GM18499 (cell line): ENCODE measurements around the gene GPR161.

Experiments used
- ATAC-seq: cut with Tn5 transposase; IDR thresholded peaks from one replicate; pipeline ENCODE4 v1.9.1; 2021; ENCODE audit warnings: moderate number of reproducible peaks; ENCODE audit not compliant: insufficient read depth, unreplicated experiment

The GPR161 gene

DNA sequence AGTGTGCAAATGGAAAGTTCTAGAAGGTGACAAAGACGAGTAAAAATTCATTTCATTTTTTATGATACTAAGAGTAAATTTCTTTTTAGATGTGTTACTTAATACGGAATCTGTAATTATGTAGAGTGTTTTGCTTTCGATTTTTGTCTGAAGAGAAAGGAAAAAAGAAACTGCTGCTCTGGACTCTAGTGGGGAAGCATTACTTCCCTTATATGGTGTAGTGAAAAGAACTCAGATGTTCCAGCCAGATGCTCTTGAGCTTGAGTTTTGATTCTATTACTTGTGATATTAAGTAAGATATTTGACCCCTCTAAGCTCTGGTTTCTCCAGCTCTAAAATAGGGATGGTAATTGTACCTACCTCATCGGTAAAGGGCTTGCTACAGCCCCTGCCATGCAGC lies 12.2 kb upstream of the GPR161 start:
- ATAC-seq: peak; percentile 63

DNA sequence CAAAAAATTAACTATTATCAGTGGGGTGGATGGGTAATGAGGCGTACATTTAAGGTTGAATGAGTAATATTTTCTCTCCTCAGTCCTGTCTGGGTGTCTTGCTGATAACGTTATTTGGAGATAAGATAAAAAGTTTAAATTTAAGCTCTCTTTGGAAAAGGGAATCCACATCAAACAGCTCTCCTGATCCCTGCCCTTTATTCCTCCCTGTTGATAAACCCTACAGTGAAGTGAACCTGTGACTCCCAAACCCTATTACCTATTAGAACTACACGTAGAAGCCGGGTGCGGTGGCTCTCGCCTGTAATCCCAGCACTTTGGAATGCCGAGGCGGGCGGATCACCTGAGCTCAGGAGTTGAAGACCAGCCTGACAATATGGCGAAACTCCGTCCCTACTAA lies 9.9 kb upstream of the GPR161 start:
- ATAC-seq: no peak

DNA sequence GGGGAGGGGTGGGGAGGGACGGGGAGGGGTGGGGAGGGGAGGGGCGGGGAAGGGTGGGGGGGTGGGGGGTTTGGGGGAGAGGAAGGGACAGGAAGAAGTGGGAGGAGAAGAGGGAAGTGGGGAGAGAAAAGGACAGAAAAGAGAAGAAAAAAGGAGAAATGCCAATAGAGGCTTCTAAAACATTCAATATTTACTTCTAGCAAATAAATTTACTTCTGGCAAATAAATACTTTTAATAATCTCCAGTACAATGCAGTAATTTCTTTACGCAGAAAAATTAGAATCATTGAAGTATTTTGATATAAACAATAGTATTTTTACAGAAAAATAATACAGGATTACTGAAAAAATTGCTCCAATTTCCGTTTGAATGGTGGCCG lies 9.4 kb upstream of the GPR161 start:
- no peak for ATAC-seq

DNA sequence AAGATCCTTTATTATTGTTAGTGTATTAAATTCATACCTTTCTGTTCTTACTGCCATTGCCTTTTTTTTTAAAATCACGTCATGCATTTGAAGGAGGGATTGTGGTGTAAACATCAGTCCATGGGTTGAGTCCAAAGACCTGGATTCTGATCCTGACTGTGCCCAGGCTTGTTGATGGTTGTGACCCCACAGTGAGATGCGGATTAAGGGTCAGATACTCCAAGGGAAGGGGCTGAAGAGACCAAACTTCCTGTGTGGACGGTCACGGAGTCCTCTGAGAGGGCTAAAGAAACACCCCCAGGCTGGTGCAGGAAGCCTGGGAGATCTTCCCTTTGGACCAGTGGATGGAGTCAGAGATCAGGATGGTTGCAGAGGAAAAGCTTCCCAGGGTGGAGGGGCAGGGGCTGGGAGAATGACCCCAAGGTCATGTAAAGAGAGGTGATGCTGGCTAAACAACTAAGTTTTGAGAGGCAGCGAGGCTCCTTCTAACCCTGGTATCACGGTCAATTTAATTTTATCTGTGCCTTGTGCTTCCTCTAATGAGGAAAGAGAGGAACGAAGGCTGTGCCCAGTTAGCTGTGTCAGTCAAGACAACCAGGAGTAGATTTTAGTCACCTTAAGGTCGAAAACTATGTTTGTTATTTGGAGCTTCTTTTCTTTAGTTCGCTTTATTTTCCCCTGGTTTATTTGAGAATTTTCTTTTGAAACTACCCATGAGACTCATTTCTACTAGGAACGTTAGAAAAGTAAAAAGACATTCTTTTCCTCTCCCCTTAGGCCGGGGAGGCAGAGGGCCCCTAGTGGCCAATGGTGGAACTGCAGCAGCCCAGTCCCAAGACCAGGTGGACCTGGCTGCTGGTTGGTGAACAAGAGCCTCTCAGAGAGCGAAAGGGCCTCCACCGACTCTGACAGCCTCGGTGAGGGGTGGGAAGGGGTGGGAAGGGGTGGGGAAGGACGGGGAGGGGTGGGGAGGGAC lies 8.7 kb upstream of the GPR161 start:
- peak; percentile 69 for ATAC-seq

DNA sequence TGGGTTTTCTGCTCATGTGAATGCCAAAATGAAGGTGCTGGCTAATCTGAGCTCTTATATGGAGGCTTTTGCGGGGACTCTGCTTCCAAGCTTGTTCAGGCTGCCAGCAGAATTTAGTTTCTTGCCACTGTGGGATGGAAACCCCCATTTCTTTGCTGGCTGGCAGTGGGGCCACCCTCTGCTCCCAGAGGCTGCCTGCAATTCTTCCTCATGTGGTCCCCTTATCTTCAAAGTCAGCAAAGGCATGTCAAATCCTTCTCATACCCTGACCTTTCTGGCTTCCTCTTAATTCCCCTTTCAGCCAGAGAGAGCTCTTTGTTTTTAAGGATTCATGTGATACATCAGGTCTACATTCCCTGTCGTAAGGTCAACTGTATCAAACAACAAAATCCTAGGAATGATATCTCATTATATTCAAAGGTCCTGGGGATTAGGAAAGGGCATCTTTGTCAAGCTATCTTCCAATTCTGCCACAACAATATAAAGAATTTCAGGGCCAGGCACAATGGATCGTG lies 5.2 kb upstream of the GPR161 start:
- ATAC-seq: no peak

DNA sequence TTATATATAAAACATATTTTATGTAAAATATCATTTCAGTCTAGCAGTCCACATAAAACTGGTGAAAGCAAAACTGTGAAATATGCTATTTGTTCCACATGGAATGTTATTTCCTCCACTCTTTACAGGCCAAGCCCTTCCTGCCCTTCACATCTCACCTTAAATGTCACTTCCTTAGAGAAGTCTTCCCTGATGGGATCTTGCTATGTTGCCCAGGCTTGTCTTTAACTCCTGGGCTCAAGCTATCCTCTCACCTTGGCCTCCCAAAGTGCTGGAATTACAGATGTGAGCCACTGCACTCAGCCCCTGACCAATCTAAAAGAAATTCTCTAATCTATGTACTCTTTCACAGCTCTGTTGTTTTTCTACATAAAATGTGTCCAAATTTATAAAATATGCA lies 2.3 kb upstream of the GPR161 start:
- no peak for ATAC-seq

DNA sequence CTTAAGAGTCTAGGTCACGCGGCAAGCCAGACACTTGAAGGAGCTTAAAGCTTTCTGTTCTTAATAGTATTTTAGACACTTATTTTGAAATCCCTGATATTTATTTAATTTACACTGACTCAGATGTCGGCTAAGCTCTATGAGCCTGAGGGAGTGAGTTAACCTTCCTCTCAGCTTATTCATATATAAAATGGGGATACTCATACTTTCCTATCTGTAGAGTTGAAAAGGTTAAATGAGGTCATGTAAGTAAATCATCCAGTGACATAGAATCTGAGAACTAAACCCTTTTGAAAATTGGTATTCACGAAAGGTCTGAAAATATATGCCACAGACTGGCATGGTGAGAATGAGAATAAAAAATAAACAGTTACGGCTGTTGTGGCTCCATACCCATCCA lies 1.4 kb upstream of the GPR161 start:
- no peak for ATAC-seq

DNA sequence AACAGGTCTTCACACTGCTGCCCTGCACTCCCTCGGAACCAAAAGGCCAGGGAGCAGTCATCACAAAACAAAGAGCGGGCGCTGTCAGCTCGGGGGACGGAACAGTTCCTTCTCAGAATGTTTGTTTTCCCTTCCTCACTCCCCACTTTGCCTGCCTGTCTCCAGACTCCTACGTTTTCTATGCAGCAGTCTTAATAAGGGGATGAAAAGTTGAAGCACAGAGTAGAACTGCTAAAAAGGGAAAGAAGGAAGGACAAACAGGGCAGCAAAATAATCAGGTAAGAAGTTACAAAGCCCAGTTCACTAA lies 738 bp upstream of the GPR161 start:
- ATAC-seq: no peak

DNA sequence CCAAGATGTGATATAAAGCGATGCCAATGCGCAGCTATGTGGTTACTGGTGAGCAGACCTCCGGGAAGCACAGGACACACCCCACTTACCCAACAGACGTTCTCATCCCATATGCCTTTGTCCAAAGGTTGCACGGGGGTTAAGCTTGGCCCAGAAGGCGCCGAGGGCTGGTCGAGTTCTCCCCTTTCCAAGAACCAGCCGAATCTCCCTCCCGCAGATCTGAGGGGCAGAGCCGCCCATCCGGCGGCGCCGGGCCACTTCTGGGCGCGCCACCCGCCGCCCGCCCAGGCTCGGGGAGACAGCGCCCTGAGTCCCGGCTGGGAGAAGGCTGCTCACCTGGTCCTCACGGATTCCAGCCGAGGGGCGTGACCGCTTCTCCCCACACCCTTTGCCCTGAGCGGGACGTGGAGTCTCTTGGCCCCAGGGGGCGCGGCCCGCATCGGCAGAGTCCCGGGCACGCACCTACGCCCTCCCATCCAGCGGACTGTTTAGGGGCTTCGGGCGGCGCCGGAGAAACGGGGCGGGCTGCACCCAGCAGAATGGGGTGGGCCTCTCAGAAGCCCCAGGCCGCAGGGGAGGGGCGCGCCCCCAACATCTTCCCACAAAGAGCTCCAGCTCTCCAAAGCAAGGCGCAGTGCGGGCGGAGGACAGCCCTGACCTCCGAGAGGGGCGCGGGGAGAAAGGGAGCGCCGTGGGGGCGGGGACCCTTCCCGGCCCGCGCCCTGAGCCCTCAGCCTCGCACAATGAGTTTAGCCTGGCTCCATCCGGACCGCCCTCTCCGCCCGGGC lies 615 bp downstream of the GPR161 start:
- no peak for ATAC-seq

DNA sequence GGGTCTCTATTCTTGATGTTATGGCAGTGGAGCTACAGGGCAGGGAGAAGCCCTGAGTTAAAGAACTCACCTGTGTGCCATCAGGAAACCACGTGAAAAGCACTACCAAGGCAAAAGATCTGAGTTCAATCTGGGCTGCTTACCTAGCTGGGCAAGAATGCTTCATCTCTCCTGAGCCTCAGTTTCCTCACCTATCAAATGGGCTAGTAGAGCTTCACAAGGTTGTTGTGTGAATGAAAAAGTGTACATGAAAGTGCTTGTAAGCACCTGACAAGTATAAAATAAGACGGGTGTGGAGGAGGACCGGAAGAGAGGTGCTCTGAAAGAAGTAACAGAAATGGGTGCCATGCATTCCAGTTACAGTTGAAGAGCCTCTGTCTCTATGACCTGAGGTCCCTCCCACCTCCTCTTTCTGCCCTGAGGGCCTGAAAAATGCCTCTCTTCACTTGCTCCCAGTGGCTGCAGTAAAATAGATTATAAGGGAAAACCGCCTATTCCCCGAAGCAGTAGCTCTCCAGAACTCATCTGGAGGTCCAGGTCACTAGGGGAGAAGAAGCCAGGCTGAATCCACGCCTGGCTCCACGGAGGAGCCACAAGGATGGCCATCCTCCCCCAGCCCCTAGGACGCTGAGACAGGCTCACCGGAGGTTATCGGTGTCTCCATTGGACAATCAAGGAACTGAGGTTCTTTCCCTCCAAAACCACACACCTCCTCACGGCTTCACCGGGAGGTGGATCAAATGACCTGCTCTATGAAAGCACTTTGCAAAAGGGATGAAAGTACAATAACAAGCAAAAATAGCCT lies 1.4 kb downstream of the GPR161 start:
- no peak for ATAC-seq

DNA sequence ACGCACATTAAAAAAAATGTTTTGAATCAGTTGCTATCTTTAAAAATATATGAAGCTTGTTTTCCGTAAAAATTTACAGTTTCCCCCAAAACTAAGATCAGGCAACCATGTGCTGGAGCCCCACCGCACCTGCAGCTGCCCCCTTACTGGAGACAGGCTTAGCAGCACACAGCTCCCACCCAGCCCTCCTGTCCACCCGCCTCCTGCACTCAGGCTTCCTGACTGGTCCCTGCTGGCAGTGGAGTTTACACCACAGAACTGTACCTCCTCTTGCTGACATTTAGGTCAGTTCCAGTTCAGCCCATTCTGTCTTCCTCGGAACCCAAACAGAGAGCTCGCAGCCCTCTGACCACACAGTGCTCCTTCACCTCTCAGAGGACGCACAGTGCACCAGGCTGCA lies 2.1 kb downstream of the GPR161 start:
- no peak for ATAC-seq

DNA sequence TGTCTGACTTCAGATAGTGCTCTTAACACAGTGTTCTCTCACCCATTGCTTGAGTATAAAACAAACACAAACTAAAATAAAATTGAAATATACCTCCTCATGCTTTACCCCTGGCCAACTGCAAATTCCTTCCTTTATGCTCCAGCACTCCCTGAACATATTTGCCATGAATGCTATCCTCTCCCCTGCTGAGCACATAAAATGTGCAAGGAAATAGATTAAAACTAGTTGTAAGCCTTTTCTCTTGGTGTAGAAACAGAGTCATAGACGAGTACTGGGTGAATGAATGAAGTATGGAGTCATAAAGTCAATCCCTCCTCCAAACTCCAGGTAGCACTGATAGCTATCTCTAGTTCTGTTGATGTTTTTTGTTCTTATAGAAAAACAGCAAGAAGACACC lies 2.6 kb downstream of the GPR161 start:
- no peak for ATAC-seq

DNA sequence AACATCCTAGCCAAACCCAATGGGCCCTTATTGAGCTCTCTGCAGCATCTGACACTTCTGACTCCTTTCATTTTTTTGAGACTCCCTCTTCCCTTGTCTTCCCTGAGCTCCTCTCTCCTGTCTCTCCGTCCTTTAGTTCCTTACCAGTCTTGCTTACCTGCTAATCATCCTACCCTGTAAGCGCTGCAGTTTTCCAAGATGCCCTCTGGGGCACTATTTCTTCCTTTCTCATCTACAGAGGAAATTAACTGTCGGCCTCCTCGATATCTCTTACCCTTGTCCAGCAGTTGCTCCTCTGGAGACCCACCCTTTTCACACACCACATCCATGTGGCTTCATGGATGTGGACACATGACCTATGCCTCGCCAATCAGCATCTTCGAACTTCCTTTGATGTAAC lies 6.8 kb downstream of the GPR161 start:
- no peak for ATAC-seq

DNA sequence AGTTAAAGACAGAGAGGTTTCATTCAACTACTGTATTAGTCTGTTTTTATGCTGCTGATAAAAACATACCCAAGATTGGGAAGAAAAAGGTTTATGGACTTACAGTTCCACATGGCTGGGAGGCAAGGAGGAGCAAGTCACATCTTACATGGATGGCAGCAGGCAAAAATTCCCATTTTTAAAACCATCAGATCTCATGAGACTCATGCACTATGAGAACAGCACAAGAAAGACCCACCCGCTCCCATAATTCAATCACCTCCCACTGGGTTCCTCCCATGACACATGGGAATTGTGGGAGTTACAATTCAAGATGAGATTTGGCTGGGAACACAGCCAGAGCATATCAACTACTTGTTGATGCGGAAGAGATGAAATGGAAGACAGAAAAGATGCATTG lies 9.2 kb downstream of the GPR161 start:
- no peak for ATAC-seq

DNA sequence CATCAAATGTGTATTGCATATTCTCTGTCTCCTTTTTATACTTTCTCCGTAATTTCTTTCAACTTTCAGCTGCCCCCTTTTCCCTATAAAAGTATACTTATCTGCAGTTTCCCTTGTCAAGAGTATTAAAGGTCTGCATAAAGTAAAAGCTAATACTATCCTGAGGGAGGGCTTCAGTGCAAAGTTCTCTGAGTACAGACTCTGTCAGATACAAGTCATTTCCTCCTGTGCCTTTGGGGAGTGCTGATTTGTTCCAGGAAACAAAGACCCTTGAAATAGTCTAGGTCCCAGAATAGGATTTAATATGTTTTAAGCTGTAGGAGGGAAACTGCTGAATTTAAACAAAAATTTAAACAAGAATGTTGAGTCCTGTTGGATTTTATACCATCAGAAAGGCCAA lies 11.7 kb downstream of the GPR161 start:
- no peak for ATAC-seq

DNA sequence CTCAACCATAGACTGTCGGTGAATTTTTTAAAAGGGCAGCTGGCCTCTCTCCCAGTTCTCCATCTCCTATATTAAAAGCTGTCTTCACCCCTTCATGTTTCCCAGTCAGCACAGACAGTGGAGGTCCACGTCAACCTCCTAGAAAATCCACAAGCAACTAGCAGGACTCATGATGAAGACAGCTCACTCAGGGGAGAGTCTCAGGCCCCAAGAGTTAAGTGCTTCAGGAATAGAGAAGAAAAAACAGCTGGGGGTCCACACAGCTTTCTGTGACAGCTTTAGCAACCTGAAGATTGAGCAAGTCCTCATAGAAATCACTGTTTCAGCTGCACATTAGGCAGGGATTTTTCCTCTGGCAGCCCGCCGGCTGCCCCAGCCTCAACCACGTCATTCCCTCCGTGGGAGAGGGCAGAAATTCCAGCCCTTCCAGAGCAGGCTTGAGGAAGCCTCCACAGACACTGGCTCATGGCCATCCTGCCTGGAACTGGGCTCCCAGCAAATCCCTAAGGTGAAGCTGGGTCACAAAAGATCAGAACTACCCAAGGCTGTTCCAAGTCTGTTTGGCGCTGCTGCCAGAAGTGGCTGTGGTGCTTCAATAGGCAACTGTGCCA lies 15.2 kb downstream of the GPR161 start:
- ATAC-seq: no peak

DNA sequence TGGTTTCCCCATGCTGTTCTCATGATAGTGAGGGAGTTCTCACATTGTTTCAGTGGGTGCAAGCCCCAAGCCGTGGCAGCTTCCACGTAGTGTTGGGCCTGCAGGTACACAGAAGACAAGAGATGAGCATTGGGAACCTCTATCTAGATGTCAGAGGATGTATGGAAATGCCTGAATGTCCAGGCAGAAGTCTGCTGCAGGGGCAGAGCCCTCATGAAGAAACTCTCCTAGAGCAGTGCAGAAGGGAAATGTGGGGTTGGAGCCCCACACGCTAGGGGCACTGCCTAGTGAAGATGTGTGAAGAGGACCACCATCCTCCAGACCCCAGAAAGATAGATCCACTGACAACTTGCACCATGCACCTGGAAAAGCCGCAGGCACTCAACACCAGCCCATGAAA lies 17.0 kb downstream of the GPR161 start:
- ATAC-seq: no peak

DNA sequence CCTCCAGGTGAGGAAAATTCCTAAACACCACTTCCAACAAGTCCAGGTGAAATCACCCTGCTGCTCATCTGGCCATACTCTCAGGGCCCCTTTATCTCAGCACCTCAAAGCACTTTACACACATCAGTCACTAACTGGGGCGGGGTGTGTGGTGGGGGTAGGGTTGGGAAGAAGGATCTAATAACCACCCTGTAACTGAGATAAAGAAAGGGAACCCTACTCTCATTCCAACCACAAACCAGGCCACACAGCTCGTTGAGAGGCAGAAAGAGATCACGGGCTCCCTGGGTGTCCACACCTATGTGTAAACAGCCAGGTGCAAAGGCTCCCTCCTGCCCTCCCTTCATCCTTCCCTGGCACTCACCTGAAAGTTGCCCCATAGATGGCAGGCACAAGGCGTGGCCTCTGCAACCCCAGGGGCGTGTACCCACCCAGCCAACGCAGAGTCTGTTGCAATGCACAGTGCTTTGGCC lies 20.4 kb downstream of the GPR161 start:
- ATAC-seq: no peak

DNA sequence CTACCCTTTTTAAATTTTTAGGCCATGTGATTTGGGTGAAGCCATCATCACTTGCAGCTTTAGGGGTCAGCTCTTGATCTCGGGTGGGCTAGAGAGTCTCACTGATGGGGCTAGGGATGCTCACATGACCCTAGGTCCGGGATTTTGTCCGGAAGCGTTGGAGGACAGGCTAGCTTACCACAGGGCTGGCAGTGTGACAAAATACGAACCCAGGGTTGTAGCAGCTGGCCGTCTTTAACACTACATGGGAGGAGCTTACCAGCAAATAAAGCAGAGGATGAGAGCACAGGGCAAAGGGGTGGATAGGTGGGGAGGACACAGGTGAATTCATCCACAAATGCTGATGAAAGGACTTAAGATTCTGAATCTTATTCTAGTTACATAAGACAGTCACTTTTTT lies 21.9 kb downstream of the GPR161 start:
- no peak for ATAC-seq

DNA sequence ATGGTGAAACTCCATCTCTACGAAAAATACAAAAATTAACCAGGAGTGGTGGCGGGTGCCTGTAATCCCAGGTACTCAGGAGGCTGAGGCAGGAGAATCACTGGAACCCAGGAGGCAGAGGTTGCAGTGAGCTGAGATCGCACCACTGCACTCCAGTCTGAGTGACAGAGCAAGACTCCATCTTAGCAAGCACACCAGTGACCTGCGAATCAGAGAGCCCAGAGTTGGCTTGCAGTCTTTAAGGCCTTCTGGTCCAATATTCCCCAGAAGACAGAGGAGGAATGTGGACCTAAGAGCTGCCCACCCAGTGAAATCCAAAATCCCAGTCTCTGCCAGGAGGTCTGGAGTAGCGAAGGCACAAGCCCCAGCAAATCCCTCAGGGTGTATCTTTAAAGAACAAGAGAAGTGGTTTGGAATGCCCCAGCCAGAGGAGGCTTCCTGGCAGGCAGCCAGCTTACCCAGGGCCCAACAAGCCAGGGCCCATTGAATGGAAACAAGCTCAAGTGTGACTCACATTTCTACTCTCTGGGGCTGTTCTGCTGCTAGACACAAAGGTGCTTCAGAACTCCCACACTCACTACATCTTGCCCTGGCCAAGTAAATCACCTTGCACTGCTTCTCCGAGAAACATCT lies 23.9 kb downstream of the GPR161 start:
- no peak for ATAC-seq
